PC-3 (cell line): ENCODE measurements around the gene TLR1. TPM values are rescaled to one million over a fixed set of nuclear protein-coding genes. Genes with fewer than 3 reads are reported as not detected.

Experiments used
- ATAC-seq: fragments of 200-7000 bp; cut with Tn5 transposase; 2 replicates; pipeline ENCODE4 v1.9.1; 2020; ENCODE audit warnings: mild to moderate bottlenecking, moderate library complexity
- BruUV-seq: library from RNA; stranded (reverse); fragments of 400-500 nt; replicated peaks from 2 replicates; lab custom pipeline; 2021; lab: Mats Ljungman, UMichigan
- CTCF ChIA-PET: fragments of 300-600 bp; sonication (Branson Sonifier 250); formaldehyde crosslinking; loops from one replicate; lab custom pipeline; 2022; ENCODE audit warnings: antibody characterized with exemption; lab: Charles Lee
- POLR2A ChIA-PET: fragments of 300-600 bp; sonication (Branson Sonifier 250); formaldehyde crosslinking; loops from one replicate; lab custom pipeline; 2022; ENCODE audit warnings: antibody characterized with exemption; ENCODE audit not compliant: unreplicated experiment; lab: Charles Lee
- DNase-seq: peaks from one replicate; pipeline ENCODE4 v3.0.0-alpha.2; 2015
- H2AFZ ChIP-seq: fragments of 300-600 bp; sonication (generic); 2 replicates; pipeline ENCODE4 v1.6.0; 2016; ENCODE audit warnings: antibody characterized with exemption, low read length
- H3F3A ChIP-seq: fragments of 300-600 bp; sonication (generic); one replicate; pipeline ENCODE4 v1.6.0; 2017; ENCODE audit warnings: antibody characterized with exemption, low read length, control low read depth, mild to moderate bottlenecking; ENCODE audit not compliant: unreplicated experiment
- H3K27ac ChIP-seq: fragments of 300-600 bp; sonication (generic); 2 replicates; pipeline ENCODE4 v1.5.1; 2016; ENCODE audit warnings: mild to moderate bottlenecking, low read length
- H3K27me3 ChIP-seq: fragments of 300-600 bp; sonication (generic); 2 replicates; pipeline ENCODE4 v1.6.1; 2016; ENCODE audit warnings: low read length, mixed read lengths
- H3K36me3 ChIP-seq: fragments of 300-600 bp; sonication (generic); 2 replicates; pipeline ENCODE4 v1.6.1; 2016; ENCODE audit warnings: low read depth, mixed run types, low read length, mixed read lengths
- H3K4me1 ChIP-seq: fragments of 300-600 bp; sonication (generic); 2 replicates; pipeline ENCODE4 v1.5.1; 2016; ENCODE audit warnings: low read length; ENCODE audit not compliant: insufficient read depth
- H3K4me2 ChIP-seq: fragments of 300-600 bp; sonication (generic); 2 replicates; pipeline ENCODE4 v1.6.0; 2016; ENCODE audit warnings: low read length
- H3K4me3 ChIP-seq: fragments of 300-600 bp; sonication (generic); 2 replicates; pipeline ENCODE4 v1.5.1; 2016; ENCODE audit warnings: mild to moderate bottlenecking, low read length, mixed read lengths
- H3K79me2 ChIP-seq: fragments of 300-600 bp; sonication (generic); 2 replicates; pipeline ENCODE4 v1.6.1; 2017; ENCODE audit warnings: low read length, mixed read lengths
- H3K9ac ChIP-seq: fragments of 300-600 bp; sonication (generic); 2 replicates; pipeline ENCODE4 v1.6.0; 2016; ENCODE audit warnings: mild to moderate bottlenecking, low read length
- H3K9me2 ChIP-seq: fragments of 300-600 bp; sonication (generic); replicated peaks from 2 replicates; pipeline ENCODE4 v1.6.1; 2016; ENCODE audit warnings: mixed run types, low read length, mixed read lengths
- H3K9me3 ChIP-seq: fragments of 300-600 bp; sonication (generic); 2 replicates; pipeline ENCODE4 v1.6.1; 2016; ENCODE audit warnings: low read length, mixed read lengths
- H4K20me1 ChIP-seq: fragments of 300-600 bp; sonication (generic); 2 replicates; pipeline ENCODE4 v1.6.1; 2016; ENCODE audit warnings: low read length, mixed read lengths
- EZH2 ChIP-seq: fragments of 300-600 bp; sonication (generic); IDR thresholded peaks from one replicate; pipeline ENCODE4 v1.6.1; 2017; ENCODE audit warnings: antibody characterized with exemption, mild to moderate bottlenecking, low read length; ENCODE audit not compliant: unreplicated experiment
- EZH2phosphoT487 ChIP-seq: fragments of 300-600 bp; sonication (generic); IDR thresholded peaks from 2 replicates; pipeline ENCODE4 v1.6.1; 2018; ENCODE audit warnings: mild to moderate bottlenecking, antibody characterized with exemption, low read length, borderline replicate concordance
- intact Hi-C: fragments of 100-400 bp; cut with micrococcal nuclease; formaldehyde crosslinking; loops from 2 replicates; pipeline ENCODE4 v1.9.0; 2023
- total RNA-seq: library from RNA; depleted of rRNA; stranded (reverse); fragments of >200 nt; gene quantifications from 2 replicates; pipeline ENCODE4 v1.2.3, GENCODE V29; 2014
- TF ChIP-seq, protein P1 (sequence below): fragments of 300-600 bp; sonication (generic); conservative IDR thresholded peaks from 2 replicates; pipeline ENCODE4 v1.5.1; 2017; ENCODE audit warnings: antibody characterized with exemption, low read depth, mild to moderate bottlenecking, low read length

The TLR1 gene
- total RNA-seq, 1 experiment from 2014 or later: 0.47 TPM

DNA sequence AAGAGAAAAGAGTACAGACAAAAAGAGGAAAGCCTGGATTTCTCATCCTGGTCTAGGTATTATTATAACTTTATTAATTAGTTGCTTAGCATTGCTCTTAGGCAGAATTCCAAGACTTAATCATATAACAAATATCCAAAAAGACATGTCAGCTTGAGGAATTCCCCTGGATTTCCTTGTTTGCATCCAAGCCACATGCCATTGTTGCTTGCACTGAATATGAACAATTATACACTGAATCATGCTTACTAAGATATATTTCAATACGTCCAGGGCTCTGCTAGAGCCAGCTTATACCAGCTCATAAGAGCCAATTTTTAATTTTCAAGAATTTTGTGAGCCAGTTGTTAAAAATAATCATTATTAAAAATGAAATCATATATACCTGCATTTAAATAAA is 16.3 kb downstream of the TLR1 start:
- peak; percentile 60 for DNase-seq
- Histone ChIP-seq H3K36me3 (no peaks in the 10 kb centered on the region), H3K27me3 (no peaks in the 10 kb centered on the region), H3K9me3 (no peaks in the 10 kb centered on the region), H4K20me1 (no peaks in the 10 kb centered on the region), H3F3A (no peaks in the 10 kb centered on the region), H3K79me2 (no peaks in the 10 kb centered on the region), H3K9me2 (no peaks in the 10 kb centered on the region), H2AFZ (no peak overlapping the region), H3K4me3 (no peak overlapping the region), H3K9ac (no peak overlapping the region), H3K4me2 (no peak overlapping the region), H3K27ac (no peak overlapping the region), H3K4me1 (no peaks in the 10 kb centered on the region)
- ChIA-PET CTCF (interaction anchor here (0.9 kb wide), 1 partner anchor 29 kb away, joined by 3 read pairs; no protein-coding TSS in a partner anchor), POLR2A (no interaction called here)
- no TSS peak for BruUV-seq
- intact Hi-C loops: loop anchor here (5.0 kb wide), 1 partner anchor 69 kb away; the partner anchor contains the start of gene TLR6
- no peak for TF ChIP-seq EZH2
- TF ChIP-seq EZH2phosphoT487: no peak
- TF ChIP-seq, protein P1, sequence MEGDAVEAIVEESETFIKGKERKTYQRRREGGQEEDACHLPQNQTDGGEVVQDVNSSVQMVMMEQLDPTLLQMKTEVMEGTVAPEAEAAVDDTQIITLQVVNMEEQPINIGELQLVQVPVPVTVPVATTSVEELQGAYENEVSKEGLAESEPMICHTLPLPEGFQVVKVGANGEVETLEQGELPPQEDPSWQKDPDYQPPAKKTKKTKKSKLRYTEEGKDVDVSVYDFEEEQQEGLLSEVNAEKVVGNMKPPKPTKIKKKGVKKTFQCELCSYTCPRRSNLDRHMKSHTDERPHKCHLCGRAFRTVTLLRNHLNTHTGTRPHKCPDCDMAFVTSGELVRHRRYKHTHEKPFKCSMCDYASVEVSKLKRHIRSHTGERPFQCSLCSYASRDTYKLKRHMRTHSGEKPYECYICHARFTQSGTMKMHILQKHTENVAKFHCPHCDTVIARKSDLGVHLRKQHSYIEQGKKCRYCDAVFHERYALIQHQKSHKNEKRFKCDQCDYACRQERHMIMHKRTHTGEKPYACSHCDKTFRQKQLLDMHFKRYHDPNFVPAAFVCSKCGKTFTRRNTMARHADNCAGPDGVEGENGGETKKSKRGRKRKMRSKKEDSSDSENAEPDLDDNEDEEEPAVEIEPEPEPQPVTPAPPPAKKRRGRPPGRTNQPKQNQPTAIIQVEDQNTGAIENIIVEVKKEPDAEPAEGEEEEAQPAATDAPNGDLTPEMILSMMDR: no peak
- ATAC-seq: peak; percentile 65

DNA sequence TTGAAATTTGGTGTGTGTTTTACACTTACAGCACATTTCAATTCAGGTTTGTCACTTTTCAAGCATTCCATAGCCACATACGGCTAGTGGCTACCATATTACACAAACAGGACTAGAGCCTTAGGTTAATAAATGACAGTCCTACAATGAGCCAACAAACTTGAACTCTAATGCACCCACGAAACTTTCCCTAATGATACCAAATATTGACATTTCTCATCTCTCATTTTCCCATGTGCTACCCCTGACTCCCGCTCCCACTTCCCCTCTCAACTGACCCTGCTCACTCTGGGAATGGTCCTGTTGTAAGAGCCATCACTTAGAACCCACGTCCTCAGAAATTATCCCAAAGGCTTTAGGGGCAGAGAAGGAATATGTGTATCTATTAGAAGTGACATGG is 16.9 kb downstream of the TLR1 start:
- ChIA-PET CTCF (no interaction called here), POLR2A (no interaction called here)
- H3K9ac ChIP-seq: no peak overlapping the region
- no peak overlapping the region for H3K27ac ChIP-seq
- no peak for ATAC-seq
- intact Hi-C loops: loop anchor here (5.0 kb wide), 1 partner anchor 70 kb away; the partner anchor contains the start of gene TLR6
- H3K4me3 ChIP-seq: no peak overlapping the region
- H3K36me3 ChIP-seq: no peaks in the 10 kb centered on the region
- H3K9me3 ChIP-seq: no peaks in the 10 kb centered on the region
- no peaks in the 10 kb centered on the region for H3K79me2 ChIP-seq
- H3K4me1 ChIP-seq: no peaks in the 10 kb centered on the region
- H3K4me2 ChIP-seq: no peak overlapping the region
- H3F3A ChIP-seq: no peaks in the 10 kb centered on the region
- no peaks in the 10 kb centered on the region for H3K27me3 ChIP-seq
- no peaks in the 10 kb centered on the region for H3K9me2 ChIP-seq
- no peaks in the 10 kb centered on the region for H4K20me1 ChIP-seq
- H2AFZ ChIP-seq: no peak overlapping the region
- TF ChIP-seq EZH2phosphoT487 (no peak), EZH2 (no peak)
- TF ChIP-seq, protein P1: no peak
- no peak for DNase-seq
- BruUV-seq: no TSS peak

DNA sequence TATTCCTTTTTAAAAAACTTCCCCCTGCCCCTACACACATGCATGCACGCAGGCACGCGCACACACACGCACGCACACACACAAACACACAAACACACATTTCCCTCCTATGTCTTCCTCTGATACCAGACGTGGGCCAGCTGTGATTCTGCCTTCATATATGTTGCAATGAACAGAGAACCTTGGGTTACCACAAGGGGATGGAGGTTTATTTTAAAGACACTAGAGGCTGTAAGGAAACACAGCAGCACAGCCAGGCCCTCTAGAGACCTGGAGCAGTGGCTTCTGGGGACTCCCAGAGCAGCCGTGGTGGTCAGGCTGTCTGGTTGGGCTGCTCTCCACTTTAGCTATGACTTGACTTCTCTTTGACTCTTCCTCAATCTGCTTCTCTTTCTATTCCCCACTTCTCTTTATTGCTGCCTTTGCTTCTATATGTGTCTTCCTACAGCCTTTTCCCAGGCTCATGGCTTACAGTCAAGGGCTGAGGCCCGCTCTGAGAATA is 18.6 kb downstream of the TLR1 start:
- H2AFZ ChIP-seq: no peak overlapping the region
- H3K4me3 ChIP-seq: no peak overlapping the region
- DNase-seq (no peak), ATAC-seq (no peak)
- no peak overlapping the region for H3K27ac ChIP-seq
- H3K36me3 ChIP-seq: no peaks in the 10 kb centered on the region
- H3K9ac ChIP-seq: no peak overlapping the region
- BruUV-seq: no TSS peak
- H3K4me1 ChIP-seq: no peaks in the 10 kb centered on the region
- POLR2A ChIA-PET: no interaction called here
- no peaks in the 10 kb centered on the region for H4K20me1 ChIP-seq
- no peaks in the 10 kb centered on the region for H3K9me3 ChIP-seq
- no peaks in the 10 kb centered on the region for H3F3A ChIP-seq
- H3K4me2 ChIP-seq: no peak overlapping the region
- CTCF ChIA-PET: no interaction called here
- no peak for TF ChIP-seq EZH2
- no peak for TF ChIP-seq EZH2phosphoT487
- TF ChIP-seq, protein P1: no peak
- no peaks in the 10 kb centered on the region for H3K79me2 ChIP-seq
- intact Hi-C loops: loop anchor here (5.0 kb wide), 1 partner anchor 71 kb away; the partner anchor contains the start of gene TLR6
- no peaks in the 10 kb centered on the region for H3K27me3 ChIP-seq
- H3K9me2 ChIP-seq: no peaks in the 10 kb centered on the region
